Measurements from ENCODE around the gene NEXN. TPM values are rescaled to one million over a fixed set of nuclear protein-coding genes. Genes with fewer than 3 reads are reported as not detected.
A peak's percentile ranks its signal among the peaks of the same experiment; 100 is the strongest.

NEXN gene
- total and polyA plus RNA-seq, 2 of the 13 experiments (the other 11 are each of a cell fraction or from before 2014, with no cell fraction given): 0.07 to 0.97 TPM

- intact Hi-C loops (cut with micrococcal nuclease; ENCODE audit: unreplicated experiment): no loop called here
- WGBS (ENCODE audit: low lambda C conversion rate): 98% methylated on average over 2 of the region's 2 CpGs
- FAIRE-seq: no peak
Observed at GRCh38 chr1:77958850-77959249, 70.4 kb downstream of the NEXN start.

More at GRCh38 chr1:77958850-77959249, 70.4 kb downstream of the NEXN start:
- Histone ChIP-seq H2AFZ (ENCODE audit: low read length) (no peak overlapping the region), H3K27me3 (ENCODE audit: control insufficient read depth in 1 of 2, insufficient read depth in 2 of 2, low read length in 2 of 2) (no peaks in the 10 kb centered on the region), H3K27ac (ENCODE audit: extremely low read length, insufficient read depth, low read length) (no peak overlapping the region), H3K4me1 (ENCODE audit: insufficient read depth, low read length) (peaks cover 16% of the 10 kb centered on the region), H3K9me3 (ENCODE audit: low read length) (no peaks in the 10 kb centered on the region), H3K79me2 (ENCODE audit: insufficient read depth, low read length) (peaks cover 14% of the 10 kb centered on the region), H3K4me2 (ENCODE audit: low read depth, low read length) (no peak overlapping the region), H3K36me3 (replicated peaks in 1 of 2; ENCODE audit: control insufficient read depth in 1 of 2, insufficient read depth in 2 of 2, low read length in 2 of 2) (peaks cover 33 to 93% of the 10 kb centered on the region in 2 experiments), H3K4me3 (replicated peaks in 1 of 3; ENCODE audit: insufficient read depth in 1 of 3, low read depth in 2 of 3, low read length in 3 of 3) (no peak overlapping the region), H4K20me1 (ENCODE audit: insufficient read depth, low read length) (peaks cover 4% of the 10 kb centered on the region; the same call in 1 of the 2 replicates), H3K9ac (ENCODE audit: insufficient read depth, low read depth, low read length) (no peak overlapping the region)
- ChIA-PET CTCF (ENCODE audit: low intra/inter-chr PET ratio, low total read pairs) (no interaction called here), POLR2A (no interaction called here)
- no peak for ATAC-seq
- in situ Hi-C loops (cut with HindIII; ENCODE audit: extremely low pct_ligation_motif_present, low pct_unique_long_range_greater_than_20kb): no loop called here
- BruUV-seq (replicated peaks): no TSS peak
- no peak for DNase-seq (ENCODE audit: low spot score)
- TF ChIP-seq MAFK (conservative IDR thresholded peaks at IDR 0.05 in 1 of 2, IDR thresholded peaks at IDR 0.05 in 1 of 2; ENCODE audit: low read length in 2 of 2) (peak; percentile 73 to 75), NCOA5 (CRISPR knock-in tag; IDR thresholded peaks at IDR 0.05) (no peak), MAFF (IDR thresholded peaks at IDR 0.05; ENCODE audit: low read depth, low read length) (peak; percentile 34; the same call in 1 of the 2 replicates), SNAPC4 (CRISPR knock-in tag; IDR thresholded peaks at IDR 0.05) (no peak), ASH2L (IDR thresholded peaks at IDR 0.05; ENCODE audit: insufficient read length, low read depth, low read length) (no peak)

All from HepG2 (cell line).